Right atrium auricular region (tissue), 2 donors: ENCODE results near the gene FCN3. TPM values are rescaled to one million over a fixed set of nuclear protein-coding genes. Genes with fewer than 3 reads are reported as not detected.

ENCODE experiments used
- DNase-seq: peaks from one replicate; pipeline ENCODE4 v3.0.0-alpha.2; 2019; ENCODE audit warnings: low spot score
- H3K27ac ChIP-seq, 2 donors: fragments of 200-600 bp; sonication (generic); 1 replicate in 1 of 2; 2 replicates in 1 of 2; pipeline ENCODE4 v1.5.1; 2016 to 2019
- H3K27me3 ChIP-seq, 2 donors: fragments of 200-600 bp; sonication (generic); one replicate each; pipeline versions ENCODE4 v1.5.1 to v1.6.0; 2017 to 2019
- H3K36me3 ChIP-seq: fragments of 200-600 bp; sonication (generic); one replicate; pipeline ENCODE4 v1.5.1; 2016
- H3K4me1 ChIP-seq, 2 donors: fragments of 200-600 bp; sonication (generic); one replicate each; pipeline versions ENCODE4 v1.5.1 to v1.6.0; 2017 to 2019
- H3K4me3 ChIP-seq, 2 donors: fragments of 200-600 bp; sonication (generic); 1 replicate in 1 of 2; 2 replicates in 1 of 2; pipeline ENCODE4 v1.5.1; 2017 to 2019; ENCODE audit warnings: mild to moderate bottlenecking in 1 of 2, moderate library complexity in 1 of 2
- H3K9me3 ChIP-seq, 2 donors: fragments of 200-600 bp; sonication (generic); one replicate each; pipeline ENCODE4 v1.5.1; 2019
- CTCF ChIP-seq, 2 donors: fragments of 200-600 bp; sonication (generic); IDR thresholded peaks; one replicate each; pipeline ENCODE4 v1.5.1; 2019; ENCODE audit warnings: antibody characterized with exemption in 2 of 2
- total RNA-seq, 2 donors: library from RNA; depleted of rRNA; stranded (reverse); fragments of >200 nt; gene quantifications; one replicate each; pipeline ENCODE4 v1.1.0, GENCODE V29; 2016

Gene FCN3
- total RNA-seq, result 10 to 100 TPM; 21.1 to 36.6 TPM

- no peaks in the 10 kb centered on the region for H3K9me3 ChIP-seq
- no peaks in the 10 kb centered on the region for H3K36me3 ChIP-seq
- H3K4me1 ChIP-seq, result peaks cover 0 to under 1% of the 10 kb centered on the region in 2 donors
- H3K27me3 ChIP-seq, result no peaks in the 10 kb centered on the region
- no peak within 1 kb of the TSS for H3K4me3 ChIP-seq
- TF ChIP-seq CTCF (IDR thresholded peaks at IDR 0.05), result no peak
- no peak for DNase-seq
- peak within 1 kb of the TSS; percentile 42 to 53 for H3K27ac ChIP-seq
Observed at GRCh38 chr1:27374362-27375086, at the start of gene FCN3. FCN3 (minus strand) TSS chr1:27374824; CDS start chr1:27374818, 6 bp downstream.

- H3K36me3 ChIP-seq, result no peaks in the 10 kb centered on the region
- H3K4me1 ChIP-seq, result peaks cover 0 to 81% of the 10 kb centered on the region in 2 donors
- no peak for DNase-seq
- TF ChIP-seq CTCF (IDR thresholded peaks at IDR 0.05), result no peak
- no peaks in the 10 kb centered on the region for H3K27me3 ChIP-seq
- no peaks in the 10 kb centered on the region for H3K9me3 ChIP-seq
- peak overlapping the region; percentile 3 to 21 for H3K27ac ChIP-seq
- no peak overlapping the region for H3K4me3 ChIP-seq
Observed at GRCh38 chr1:27423709-27424108, 49.1 kb upstream of the FCN3 start.

- H3K4me1 ChIP-seq, result peaks cover under 1 to 66% of the 10 kb centered on the region in 2 donors
- no peaks in the 10 kb centered on the region for H3K9me3 ChIP-seq
- H3K27ac ChIP-seq, result peak overlapping the region; percentile 63 to 73
- no peak overlapping the region for H3K4me3 ChIP-seq
- no peak for DNase-seq
- H3K27me3 ChIP-seq, result no peaks in the 10 kb centered on the region
- H3K36me3 ChIP-seq, result peaks cover 45% of the 10 kb centered on the region
- TF ChIP-seq CTCF (IDR thresholded peaks at IDR 0.05), result no peak
Observed at GRCh38 chr1:27418326-27419185, 43.9 kb upstream of the FCN3 start.

GRCh38 chr1:27417713-27418112, 43.1 kb upstream of the FCN3 start:
- peaks cover 3 to 70% of the 10 kb centered on the region in 2 donors for H3K4me1 ChIP-seq

More at GRCh38 chr1:27417713-27418112, 43.1 kb upstream of the FCN3 start:
- Histone ChIP-seq H3K36me3 (peaks cover 52% of the 10 kb centered on the region), H3K4me3 (no peak overlapping the region), H3K27ac (peak overlapping the region; percentile 63 to 73), H3K27me3 (no peaks in the 10 kb centered on the region), H3K9me3 (no peaks in the 10 kb centered on the region)
- DNase-seq, result no peak
- no peak for TF ChIP-seq CTCF (IDR thresholded peaks at IDR 0.05)
